Fibroblast of skin of right biceps (primary cell): ENCODE measurements around the gene WDTC1.
A peak's percentile ranks its signal among the peaks of the same experiment; 100 is the strongest.

Source experiments
- DNase-seq: peaks from one replicate; pipeline ENCODE4 v3.0.0-alpha.2; 2013

Gene WDTC1

GRCh38 chr1:27303509-27303908 is 69.1 kb downstream of the WDTC1 start:
- no peak for DNase-seq

GRCh38 chr1:27306071-27306470 is 71.6 kb downstream of the WDTC1 start:
- DNase-seq: no peak

- no peak for DNase-seq
Observed at GRCh38 chr1:27306892-27307761, 72.7 kb downstream of the WDTC1 start.

GRCh38 chr1:27307874-27308598 is 73.6 kb downstream of the WDTC1 start:
- no peak for DNase-seq

- no peak for DNase-seq
Observed at GRCh38 chr1:27314169-27314568, 79.7 kb downstream of the WDTC1 start.

- DNase-seq: no peak
Observed at GRCh38 chr1:27314737-27315136, 80.3 kb downstream of the WDTC1 start.

- DNase-seq: no peak
Observed at GRCh38 chr1:27316860-27317259, 82.4 kb downstream of the WDTC1 start.

- DNase-seq: no peak
Observed at GRCh38 chr1:27318136-27318535, 83.7 kb downstream of the WDTC1 start.

GRCh38 chr1:27318596-27318995 is 84.2 kb downstream of the WDTC1 start:
- DNase-seq: peak; percentile 85

- peak; percentile 98 for DNase-seq
Observed at GRCh38 chr1:27321813-27322568, 87.6 kb downstream of the WDTC1 start, which contains the start of gene TMEM222. Gene TMEM222, plus strand, starts transcription at chr1:27322163. Its CDS starts 35 bp downstream, at chr1:27322198.

GRCh38 chr1:27322569-27323240 is 88.3 kb downstream of the WDTC1 start:
- no peak for DNase-seq

- no peak for DNase-seq
Observed at GRCh38 chr1:27325286-27325685, 90.9 kb downstream of the WDTC1 start.

GRCh38 chr1:27327964-27328363 is 93.5 kb downstream of the WDTC1 start:
- no peak for DNase-seq

- no peak for DNase-seq
Observed at GRCh38 chr1:27330786-27331185, 96.4 kb downstream of the WDTC1 start.

- no peak for DNase-seq
Observed at GRCh38 chr1:27331426-27331825, 97.0 kb downstream of the WDTC1 start.

GRCh38 chr1:27331922-27332321 is 97.5 kb downstream of the WDTC1 start:
- DNase-seq: no peak

- DNase-seq: peak; percentile 36
Observed at GRCh38 chr1:27332536-27333281, 98.3 kb downstream of the WDTC1 start.

- DNase-seq: no peak
Observed at GRCh38 chr1:27333717-27334279, 99.4 kb downstream of the WDTC1 start.

GRCh38 chr1:27335506-27336422 is 101.3 kb downstream of the WDTC1 start:
- DNase-seq: no peak

- DNase-seq: no peak
Observed at GRCh38 chr1:27336756-27337155, 102.3 kb downstream of the WDTC1 start.
